GM18499 (cell line): ENCODE measurements around the gene MAD2L2.
"Not testable (repeated sequence)": the region's sequence is repeated elsewhere in the genome, so short reads cannot be mapped to it uniquely, and the experiment has no call there.

Experiments
- ATAC-seq: cut with Tn5 transposase; IDR thresholded peaks from one replicate; pipeline ENCODE4 v1.9.1; 2021; ENCODE audit warnings: moderate number of reproducible peaks; ENCODE audit not compliant: insufficient read depth, unreplicated experiment

The MAD2L2 gene

GRCh38 chr1:11654137-11654938, 26.6 kb downstream of the MAD2L2 start, which contains the start of the genes FBXO2 and FBXO44:
TSS of gene FBXO2 (minus strand) at chr1:11654429. CDS start at chr1:11654340, 89 bp downstream.
TSS of gene FBXO44 (plus strand) at chr1:11654877. CDS start at chr1:11655836, 959 bp downstream.
- ATAC-seq = no peak

- ATAC-seq = no peak
Observed at GRCh38 chr1:11653861-11654136, 27.1 kb downstream of the MAD2L2 start.

- ATAC-seq = no peak
Observed at GRCh38 chr1:11653101-11653860, 27.7 kb downstream of the MAD2L2 start.

- no peak for ATAC-seq
Observed at GRCh38 chr1:11652203-11652780, 28.7 kb downstream of the MAD2L2 start.

GRCh38 chr1:11651017-11651416, 29.9 kb downstream of the MAD2L2 start:
- no peak for ATAC-seq

- ATAC-seq = no peak
Observed at GRCh38 chr1:11650331-11650991, 30.5 kb downstream of the MAD2L2 start.

- no peak for ATAC-seq
Observed at GRCh38 chr1:11649624-11650330, 31.2 kb downstream of the MAD2L2 start.

- no peak for ATAC-seq
Observed at GRCh38 chr1:11649237-11649623, 31.7 kb downstream of the MAD2L2 start.

- no peak for ATAC-seq
Observed at GRCh38 chr1:11648732-11649158, 32.2 kb downstream of the MAD2L2 start.

GRCh38 chr1:11648039-11648438, 32.9 kb downstream of the MAD2L2 start:
- ATAC-seq = no peak

GRCh38 chr1:11647333-11647732, 33.6 kb downstream of the MAD2L2 start:
- no peak for ATAC-seq

- no peak for ATAC-seq
Observed at GRCh38 chr1:11646317-11646716, 34.6 kb downstream of the MAD2L2 start.

- no peak for ATAC-seq
Observed at GRCh38 chr1:11645670-11646265, 35.2 kb downstream of the MAD2L2 start.

GRCh38 chr1:11645270-11645669, 35.7 kb downstream of the MAD2L2 start:
- no peak for ATAC-seq

- no peak for ATAC-seq
Observed at GRCh38 chr1:11643782-11644181, 37.2 kb downstream of the MAD2L2 start.

GRCh38 chr1:11642418-11643017, 38.4 kb downstream of the MAD2L2 start:
- ATAC-seq = not testable (repeated sequence)

GRCh38 chr1:11641776-11642305, 39.1 kb downstream of the MAD2L2 start:
- ATAC-seq = no peak

- no peak for ATAC-seq
Observed at GRCh38 chr1:11640944-11641343, 40.0 kb downstream of the MAD2L2 start.

- ATAC-seq = no peak
Observed at GRCh38 chr1:11640101-11640500, 40.8 kb downstream of the MAD2L2 start.
